GM19467 (cell line): ENCODE data around the gene CCDC59.
"Not testable (repeated sequence)": the region's sequence is repeated elsewhere in the genome, so short reads cannot be mapped to it uniquely, and the experiment has no call there.

ENCODE experiments used
- ATAC-seq: cut with Tn5 transposase; IDR thresholded peaks from one replicate; pipeline ENCODE4 v1.9.1; 2021; ENCODE audit warnings: mild to moderate bottlenecking, moderate library complexity; ENCODE audit not compliant: unreplicated experiment

The CCDC59 gene, protein sequence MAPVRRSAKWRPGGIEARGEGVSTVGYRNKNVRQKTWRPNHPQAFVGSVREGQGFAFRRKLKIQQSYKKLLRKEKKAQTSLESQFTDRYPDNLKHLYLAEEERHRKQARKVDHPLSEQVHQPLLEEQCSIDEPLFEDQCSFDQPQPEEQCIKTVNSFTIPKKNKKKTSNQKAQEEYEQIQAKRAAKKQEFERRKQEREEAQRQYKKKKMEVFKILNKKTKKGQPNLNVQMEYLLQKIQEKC

DNA sequence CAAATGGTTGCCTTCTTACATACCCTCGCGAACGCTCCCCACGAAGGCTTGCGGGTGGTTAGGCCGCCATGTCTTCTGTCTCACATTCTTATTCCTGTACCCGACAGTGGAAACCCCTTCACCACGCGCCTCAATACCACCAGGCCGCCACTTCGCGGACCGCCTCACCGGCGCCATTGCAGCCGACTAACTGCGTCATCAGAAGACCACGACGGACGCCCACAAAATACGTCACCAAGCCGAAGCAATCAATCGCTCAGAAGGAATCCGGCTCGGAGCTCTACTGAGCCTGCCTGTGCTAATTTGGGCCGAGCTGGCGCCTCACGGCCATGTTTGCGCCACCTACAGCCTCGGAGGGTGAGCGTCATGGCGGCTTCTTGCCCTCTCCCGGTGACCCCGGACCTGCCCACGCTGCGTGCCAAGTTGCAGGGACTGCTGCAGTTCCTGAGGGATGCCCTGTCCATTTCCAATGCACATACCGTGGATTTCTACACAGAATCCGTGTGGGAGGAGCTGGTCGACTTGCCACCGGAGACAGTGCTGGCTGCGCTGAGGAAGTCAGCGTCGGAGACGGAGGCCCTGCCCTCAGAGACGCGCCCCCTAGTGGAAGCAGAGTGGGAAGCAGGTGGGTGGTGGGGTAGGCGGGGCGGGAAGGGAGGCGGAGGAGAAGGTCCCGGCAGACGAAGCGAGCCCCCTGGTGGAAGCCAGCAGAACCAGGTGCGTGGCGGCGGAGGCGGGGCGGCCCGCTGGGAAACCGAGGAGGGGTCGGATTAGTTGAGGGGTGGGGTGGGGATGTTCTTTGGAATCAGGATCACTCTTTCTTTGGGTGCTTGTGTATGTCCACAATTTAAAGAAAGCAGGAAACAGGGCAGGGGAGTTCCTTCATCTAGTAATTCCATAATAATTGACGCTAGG lies at the start of gene CCDC59, which contains the start of gene METTL25:
Gene CCDC59 (minus strand): TSS at position 188 of the 915 bp plus-strand sequence. CDS start 11 bp downstream, at position 177.
Gene METTL25 (plus strand): TSS at position 330 of the 915 bp plus-strand sequence. CDS start 37 bp downstream, at position 367.
- peak; percentile 93 for ATAC-seq

DNA sequence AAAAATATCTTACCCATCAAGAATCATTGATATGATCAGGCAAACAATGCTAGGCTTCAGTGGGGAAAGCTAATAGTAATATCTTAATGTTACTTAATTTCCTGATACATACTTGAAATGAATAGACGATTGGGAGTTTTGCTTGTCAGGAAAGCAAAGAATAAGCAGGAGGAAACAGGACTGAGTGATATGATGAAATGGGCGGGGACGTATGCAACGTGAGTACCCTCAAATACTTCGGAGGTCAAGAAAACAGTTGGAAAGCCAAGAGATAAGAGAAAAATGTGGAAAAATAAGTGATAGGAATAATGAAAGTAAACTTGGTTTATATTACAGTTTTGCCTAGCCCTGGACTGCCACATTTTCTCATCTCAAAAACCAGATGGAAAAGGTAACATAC lies 49.3 kb upstream of the CCDC59 start:
- ATAC-seq, result no peak

DNA sequence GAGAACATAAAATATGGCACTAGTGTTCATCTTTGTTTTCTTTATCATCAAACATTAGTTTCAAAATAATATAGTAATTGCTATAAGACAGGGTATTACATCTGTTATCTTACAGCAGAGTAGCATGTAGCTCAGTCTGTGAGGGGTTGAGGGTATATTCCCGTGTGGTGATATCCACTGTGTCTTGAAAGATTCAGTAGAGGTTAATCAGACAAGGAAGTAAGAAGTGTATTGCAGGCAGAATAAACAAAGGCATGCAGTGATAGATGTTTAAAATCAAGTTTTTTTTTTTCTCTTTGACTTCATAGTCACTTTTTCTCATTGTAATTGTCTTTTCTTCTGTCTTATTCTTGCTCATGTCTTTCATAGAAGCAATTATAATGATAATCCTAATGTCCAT lies 48.5 kb upstream of the CCDC59 start:
- ATAC-seq, result no peak

DNA sequence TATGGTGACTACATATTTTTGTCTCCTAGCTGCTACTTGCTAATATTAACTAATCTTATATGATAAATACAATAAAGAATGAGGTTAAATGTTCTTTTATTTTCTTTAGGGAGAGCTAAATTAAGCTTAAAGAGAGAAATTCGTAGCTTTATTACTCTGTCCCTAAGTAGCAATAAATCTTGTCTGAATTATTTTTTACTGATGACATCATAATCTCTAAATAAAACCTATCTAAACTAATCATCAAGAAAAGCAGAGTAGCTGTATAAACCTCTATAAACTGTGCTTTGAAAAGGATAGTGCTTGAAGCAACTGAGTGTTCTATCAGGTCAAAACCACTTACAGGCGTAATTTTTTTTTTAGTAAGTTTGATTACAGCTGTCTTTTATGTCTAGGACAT lies 42.6 kb upstream of the CCDC59 start:
- no peak for ATAC-seq

DNA sequence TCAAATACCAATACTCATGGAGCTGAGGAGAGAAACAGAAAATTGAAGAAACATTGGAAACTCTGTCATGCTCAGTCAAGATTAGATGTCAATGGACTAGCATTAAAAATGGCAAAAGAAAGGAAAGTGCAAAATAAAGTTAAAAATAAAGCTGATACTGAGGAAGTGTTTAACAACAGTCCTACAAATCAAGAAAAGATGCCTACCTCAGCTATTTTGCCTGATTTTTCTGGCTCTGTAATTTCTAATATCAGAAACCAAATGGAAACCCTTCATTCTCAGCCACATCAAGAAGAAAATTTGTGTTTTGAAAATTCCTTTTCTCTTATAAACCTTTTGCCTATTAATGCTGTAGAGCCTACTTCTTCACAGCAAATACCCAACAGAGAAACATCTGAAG lies 40.7 kb upstream of the CCDC59 start:
- ATAC-seq, result no peak

DNA sequence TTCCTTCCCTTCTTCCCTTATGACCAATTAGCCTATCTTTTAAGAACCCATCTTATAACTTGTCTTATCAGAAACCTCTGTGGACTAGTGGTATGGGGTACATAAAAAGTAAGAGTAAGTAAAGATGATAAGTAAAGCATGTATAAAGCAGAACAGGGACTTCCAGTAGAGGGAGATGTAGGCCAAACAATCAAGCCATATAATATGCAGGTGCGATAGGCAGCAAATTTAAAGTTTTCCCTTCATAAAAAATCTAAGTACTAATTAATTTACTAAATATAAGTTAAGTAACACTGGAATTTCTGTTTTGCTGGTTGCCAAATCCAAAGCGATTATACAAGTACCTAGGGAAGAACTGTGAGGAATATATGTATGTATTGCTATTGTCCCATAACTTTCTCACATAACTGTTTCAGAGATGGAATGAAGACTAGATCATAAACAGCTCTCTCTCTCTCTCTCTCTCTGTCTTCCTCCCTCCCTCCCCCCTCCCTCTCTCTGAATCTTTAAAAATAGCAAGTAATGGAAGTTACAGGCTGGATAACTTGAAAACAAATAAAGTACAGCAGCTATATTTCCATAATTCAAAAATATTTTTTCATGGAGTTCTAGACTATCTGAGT lies 25.9 kb upstream of the CCDC59 start:
- ATAC-seq, result no peak

DNA sequence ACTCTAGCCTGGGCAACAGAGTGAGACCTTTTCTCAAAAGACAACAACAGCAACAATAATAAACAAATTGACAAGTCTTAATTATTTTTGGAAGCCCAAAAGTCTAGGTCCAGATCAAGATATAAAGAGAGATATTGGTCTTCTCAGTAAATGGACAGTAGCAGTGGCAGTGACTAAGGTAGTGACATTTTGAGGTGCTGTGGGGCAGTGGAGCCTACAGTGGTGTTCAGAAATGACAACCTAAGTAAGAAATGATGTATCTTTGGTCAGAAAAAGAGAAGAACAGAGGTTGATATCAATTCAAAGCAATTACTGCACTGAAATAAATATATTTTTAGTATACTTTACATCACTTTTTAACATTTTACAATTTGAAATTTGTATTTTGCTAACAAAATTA lies 20.8 kb upstream of the CCDC59 start:
- no peak for ATAC-seq

DNA sequence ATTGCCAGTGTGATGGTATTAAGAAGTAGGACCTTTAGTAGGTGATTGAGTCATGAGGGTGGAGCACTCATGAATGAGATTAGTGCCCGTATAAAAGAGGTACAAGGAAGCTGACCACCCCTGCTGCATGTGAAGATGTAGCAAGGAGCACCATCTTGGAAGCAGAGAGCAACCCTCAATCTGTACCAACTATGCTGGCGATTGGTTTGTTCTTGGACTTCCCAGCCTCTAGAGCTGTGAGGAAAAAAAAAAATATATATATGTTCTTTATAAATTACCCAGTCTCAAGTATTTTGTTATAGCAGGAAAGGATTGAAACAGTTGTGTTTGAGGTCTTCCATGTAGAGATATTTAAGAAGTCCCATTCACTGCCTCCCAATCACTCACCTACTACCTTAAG lies 17.0 kb upstream of the CCDC59 start:
- no peak for ATAC-seq

DNA sequence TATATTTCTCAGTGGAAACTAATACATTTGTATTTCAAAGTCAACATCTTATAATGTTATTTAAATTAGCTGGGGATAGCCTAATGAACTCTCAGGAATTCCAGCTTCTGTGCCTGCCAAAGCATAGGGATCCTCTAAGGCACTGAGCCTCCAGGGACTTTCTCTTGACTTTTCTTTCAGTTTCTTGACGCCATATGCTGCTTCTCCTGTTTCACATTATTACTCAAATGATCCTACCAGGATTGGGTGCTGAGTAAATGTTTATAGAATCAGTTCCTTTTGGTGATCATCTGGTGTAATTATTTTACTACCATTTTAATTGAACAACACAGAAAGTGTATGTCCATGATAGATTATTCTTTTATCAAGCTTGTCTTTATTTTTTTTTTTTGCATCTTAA lies 8.0 kb upstream of the CCDC59 start:
- no peak for ATAC-seq

DNA sequence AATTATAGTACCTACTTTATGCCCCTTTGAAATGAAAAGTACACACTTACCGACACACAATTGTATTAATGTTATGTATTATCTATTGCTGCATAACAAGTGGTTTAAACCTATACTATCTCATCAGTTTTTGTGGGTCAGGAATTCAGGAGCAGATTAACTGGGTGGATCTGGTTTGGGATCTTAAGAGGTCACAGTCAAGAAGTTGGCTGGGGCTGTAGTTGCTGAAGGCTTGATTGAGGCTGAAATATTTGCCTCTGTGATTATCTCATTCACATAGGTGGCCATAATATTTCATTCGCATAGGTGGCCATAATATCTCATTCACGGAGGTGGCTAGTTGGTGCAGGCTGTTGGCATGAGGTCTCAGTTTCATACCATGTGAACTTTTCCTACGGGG lies 5.8 kb upstream of the CCDC59 start:
- no peak for ATAC-seq

DNA sequence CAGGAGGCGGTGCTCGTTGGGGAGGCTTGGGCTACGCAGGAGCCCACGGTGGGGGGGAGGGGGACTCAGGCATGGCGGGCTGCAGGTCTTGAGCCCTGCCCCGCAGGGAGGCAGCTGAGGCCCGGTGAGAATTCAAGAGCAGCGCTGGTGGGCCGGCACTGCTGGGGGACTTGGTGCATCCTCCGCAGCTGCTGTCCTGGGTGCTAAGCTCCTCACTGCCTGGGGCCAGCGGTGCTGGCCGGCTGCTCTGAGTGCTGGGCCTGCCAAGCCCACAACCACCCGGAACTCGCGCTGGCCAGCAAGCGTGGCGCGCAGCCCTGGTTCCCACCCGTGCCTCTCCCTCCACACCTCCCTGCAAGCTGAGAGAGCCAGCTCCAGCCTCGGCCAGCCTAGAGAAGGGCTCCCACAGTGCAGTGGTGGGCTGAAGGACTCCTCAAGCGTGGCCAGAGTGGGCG lies 3.3 kb upstream of the CCDC59 start:
- no peak for ATAC-seq

DNA sequence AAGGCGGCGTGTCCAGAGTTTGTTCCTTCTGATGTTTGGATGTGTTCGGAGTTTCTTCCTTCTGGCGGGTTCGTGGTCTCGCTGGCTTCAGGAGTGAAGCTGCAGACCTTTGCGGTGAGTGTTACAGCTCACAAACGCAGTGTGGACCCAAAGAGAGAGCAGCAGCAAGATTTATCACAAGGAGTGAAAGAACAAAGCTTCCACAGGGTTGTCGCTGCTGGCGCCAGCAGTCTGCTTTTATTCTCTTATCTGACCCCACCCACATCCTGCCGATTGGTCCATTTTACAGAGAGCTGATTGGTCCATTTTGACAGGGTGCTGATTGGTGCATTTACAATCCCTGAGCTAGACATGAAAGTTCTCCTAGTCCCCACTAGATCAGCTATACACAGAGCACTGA lies 2.6 kb upstream of the CCDC59 start:
- not testable (repeated sequence) for ATAC-seq

DNA sequence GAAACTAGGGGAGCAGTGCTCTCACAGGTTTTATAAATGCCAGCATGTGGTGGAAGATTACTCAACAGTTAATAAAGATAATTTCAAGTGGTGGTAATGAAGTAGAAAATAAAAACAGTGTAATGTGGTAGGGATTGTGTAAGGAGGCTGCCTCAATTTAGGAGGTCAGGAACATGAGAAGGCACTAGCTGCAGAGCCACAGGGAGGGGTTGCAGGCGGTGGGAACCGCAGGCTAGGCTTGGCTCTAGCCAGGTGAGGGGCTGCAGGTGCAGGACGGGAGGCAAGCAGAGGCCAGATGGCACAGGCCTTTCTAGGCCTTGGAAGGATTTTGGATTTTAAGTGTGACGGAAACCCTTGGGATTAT lies 910 bp upstream of the CCDC59 start:
- peak; percentile 8 for ATAC-seq

DNA sequence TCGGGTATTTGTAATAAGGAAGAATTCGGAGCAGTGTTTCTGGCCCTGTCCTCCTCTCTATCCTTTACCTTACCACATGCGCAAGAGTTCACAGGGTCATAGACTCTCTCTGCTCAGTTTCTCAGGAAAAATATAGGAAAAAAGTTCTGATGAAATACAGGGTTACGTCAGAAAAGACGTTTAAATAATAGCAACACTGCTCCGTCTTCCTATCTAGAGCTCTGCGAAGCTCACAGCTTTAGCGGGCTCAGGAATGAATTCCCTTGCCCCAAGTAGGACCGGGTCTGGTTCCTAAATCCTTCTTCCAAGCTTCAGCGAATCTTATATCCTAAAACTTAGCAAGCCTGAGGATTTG lies 365 bp downstream of the CCDC59 start:
- no peak for ATAC-seq

DNA sequence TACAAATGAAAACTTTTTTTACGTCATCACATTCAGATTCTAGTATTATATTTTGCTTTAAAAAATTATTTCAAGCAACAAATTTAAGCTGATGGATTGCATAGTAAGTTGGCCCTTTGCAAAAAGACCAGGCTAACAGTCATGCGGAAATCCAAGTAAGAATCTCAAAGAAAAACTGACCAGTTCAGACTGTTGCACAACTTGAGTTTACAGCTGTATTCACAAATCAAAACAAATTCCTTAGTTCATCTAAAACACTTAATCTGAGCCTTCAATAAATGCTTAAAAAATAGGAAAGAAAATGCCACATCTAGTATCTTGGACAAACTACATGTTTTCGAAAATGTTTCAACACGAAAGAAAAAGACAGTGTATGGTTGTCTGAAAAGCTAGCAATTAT lies 847 bp downstream of the CCDC59 start:
- no peak for ATAC-seq

DNA sequence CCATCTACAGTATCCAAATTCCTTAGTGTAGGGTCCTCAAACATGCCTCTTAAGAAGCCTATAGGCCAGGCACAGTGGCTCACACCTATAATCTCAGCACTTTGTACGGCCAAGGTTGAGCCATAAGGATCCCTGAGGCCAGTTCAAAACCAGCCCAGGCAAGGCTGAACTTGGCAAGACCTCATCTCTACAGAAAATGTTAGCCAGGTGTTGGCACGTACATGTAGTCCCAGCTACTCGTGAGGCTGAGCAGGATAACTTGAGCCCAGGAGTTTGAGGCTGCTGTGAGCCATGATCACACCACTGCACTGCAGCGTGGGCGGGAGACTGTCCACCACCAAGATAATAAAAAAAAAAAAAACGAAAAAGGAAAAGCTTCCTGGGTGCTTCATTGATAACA lies 6.8 kb downstream of the CCDC59 start:
- no peak for ATAC-seq

DNA sequence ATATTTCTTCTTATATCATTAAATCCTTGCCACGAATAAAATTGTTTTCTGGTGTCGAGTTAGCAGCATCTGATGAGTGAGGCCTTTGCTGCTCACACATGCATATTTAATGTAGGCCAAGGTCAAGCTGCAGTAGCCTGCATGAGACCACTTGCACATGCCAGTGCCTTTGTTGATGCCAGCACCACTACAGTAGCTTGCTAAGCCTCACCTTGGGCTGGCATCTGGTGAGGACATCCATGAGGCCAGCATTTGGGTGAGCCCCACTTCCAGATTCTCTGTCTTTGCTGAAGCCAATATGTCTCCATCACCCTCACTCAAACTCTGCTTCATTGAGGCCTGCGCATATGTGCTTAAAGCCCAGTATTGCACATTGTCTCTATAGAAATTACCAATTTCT lies 8.0 kb downstream of the CCDC59 start:
- no peak for ATAC-seq

DNA sequence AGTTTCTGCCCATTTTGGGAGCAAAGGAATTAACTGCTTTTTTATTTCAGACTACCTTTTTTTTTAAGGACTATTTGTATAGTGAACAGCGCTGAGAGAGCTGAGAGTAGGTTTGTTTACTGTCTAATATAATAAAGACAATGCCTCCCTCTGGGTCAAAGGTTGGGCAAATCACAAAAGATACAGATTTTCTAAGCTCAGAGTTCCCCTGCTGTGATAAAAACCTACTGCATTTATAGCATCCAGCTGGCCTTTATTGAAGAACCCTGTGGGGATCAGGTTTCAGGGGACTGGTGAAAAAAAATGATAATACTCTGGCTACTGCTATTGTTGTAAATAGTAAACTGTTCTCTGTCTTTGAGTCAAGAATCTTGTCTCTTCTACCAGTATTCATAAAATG lies 28.7 kb downstream of the CCDC59 start:
- no peak for ATAC-seq

DNA sequence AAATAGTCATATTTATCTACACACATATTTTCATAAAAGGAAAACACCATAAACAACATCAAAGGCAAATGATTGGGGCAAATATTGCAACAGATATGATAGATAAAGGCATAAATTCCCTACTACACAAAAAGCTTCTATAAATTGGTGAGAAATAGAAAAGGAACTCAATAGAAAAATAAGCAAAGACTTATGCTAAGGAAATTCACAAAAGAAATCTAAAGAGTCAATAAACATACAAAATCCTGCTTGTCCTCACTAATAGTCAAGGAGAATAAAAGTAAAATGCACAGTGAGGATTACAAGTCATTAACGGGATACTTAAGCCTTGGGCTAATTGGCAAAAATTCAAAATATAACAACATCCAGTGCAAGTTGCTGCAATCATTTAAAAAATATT lies 30.3 kb downstream of the CCDC59 start:
- no peak for ATAC-seq

DNA sequence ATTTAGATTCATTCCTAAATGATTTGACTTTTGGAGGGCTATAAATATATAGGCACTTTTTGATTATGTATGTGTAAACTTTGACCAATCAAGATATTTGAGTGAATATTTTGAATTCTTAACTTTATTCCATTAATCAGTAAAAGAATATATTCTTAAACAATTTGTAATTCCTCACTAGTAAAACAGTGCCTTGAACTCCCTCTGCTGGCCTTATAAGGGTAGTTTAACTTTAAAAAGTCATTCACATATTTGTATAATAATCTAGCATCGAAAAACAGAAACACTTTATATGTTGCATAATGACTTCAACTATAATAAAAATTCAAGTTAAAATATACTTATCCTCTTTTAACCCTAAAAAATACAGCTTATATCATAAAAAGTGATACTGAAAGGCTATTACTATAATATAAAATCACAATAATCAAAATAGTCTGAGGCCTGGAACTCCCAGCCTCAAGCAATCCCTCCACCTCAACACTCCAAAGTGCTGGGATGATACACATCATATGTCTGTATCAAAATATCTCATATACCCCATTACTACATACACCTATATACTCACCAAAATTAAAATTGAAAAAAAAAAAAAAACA lies 31.2 kb downstream of the CCDC59 start:
- no peak for ATAC-seq

DNA sequence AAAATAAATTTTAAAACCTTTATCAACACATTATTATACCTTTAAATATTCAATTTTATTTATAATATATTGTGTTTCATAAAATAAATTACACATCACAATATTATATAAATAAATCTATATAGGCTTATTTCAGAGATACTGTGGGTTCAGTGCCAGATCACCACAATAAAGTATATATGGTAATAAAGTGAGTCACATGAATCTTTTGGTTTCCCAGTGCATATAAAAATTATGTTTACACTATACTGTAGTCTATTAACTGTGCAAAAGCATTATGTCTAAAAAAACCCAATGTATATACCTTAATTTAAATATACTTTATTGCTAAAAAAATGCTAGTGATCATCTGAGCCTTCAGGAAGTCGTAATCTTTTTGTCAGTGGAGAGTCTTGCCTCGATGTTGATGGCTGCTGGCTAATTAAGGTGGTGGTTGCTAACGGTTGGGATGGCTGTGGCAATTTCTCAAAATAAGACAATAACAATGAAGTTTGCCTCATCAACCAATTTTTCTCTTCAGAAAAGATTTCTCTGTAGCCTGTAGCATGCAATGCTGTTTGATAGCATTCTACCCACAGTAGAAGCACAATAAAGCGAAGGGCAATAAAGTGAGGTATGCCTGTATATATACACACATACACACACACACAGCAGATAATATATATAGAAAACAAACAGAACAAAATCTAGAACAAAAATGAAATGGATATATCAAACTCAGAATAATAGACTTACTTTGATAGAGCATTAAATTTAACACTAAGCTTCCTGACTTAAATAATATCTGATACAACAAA lies 32.4 kb downstream of the CCDC59 start:
- ATAC-seq, result no peak
